Activated T-helper 9 cell treated with anti-CD3 and anti-CD28 coated beads, Interleukin-2, amount 50 U/mL, for 16 hours (primary cell): ENCODE measurements around the gene TRMU.

Experiments
- DNase-seq: peaks from one replicate; pipeline ENCODE4 v3.0.0-alpha.2; 2020; ENCODE audit warnings: low read depth

Gene TRMU

GRCh38 chr22:46335201-46336118 is at the start of gene TRMU:
Gene TRMU (plus strand): TSS chr22:46335714. CDS start chr22:46335765, 51 bp downstream.
- peak; percentile 64 for DNase-seq

- DNase-seq, result no peak
These were observed 49.5 kb upstream of the TRMU start for GRCh38 chr22:46286006-46286405.

GRCh38 chr22:46286941-46287872 is 48.3 kb upstream of the TRMU start:
- DNase-seq, result no peak

GRCh38 chr22:46287873-46288751 is 47.4 kb upstream of the TRMU start:
- DNase-seq, result no peak

- DNase-seq, result no peak
These were observed 46.7 kb upstream of the TRMU start for GRCh38 chr22:46288846-46289243.

- DNase-seq, result no peak
These were observed 46.1 kb upstream of the TRMU start for GRCh38 chr22:46289244-46289891.

- no peak for DNase-seq
These were observed 45.2 kb upstream of the TRMU start for GRCh38 chr22:46290121-46290842.

- no peak for DNase-seq
These were observed 44.4 kb upstream of the TRMU start for GRCh38 chr22:46290843-46291785.

- no peak for DNase-seq
These were observed 43.3 kb upstream of the TRMU start for GRCh38 chr22:46292173-46292572.

- no peak for DNase-seq
These were observed 42.8 kb upstream of the TRMU start for GRCh38 chr22:46292732-46293131.

GRCh38 chr22:46293577-46294260 is 41.8 kb upstream of the TRMU start:
- no peak for DNase-seq

GRCh38 chr22:46294784-46295183 is 40.7 kb upstream of the TRMU start:
- DNase-seq, result no peak

- DNase-seq, result no peak
These were observed 40.1 kb upstream of the TRMU start for GRCh38 chr22:46295277-46295971.

GRCh38 chr22:46296257-46297150 is 39.0 kb upstream of the TRMU start, which contains the start of gene GTSE1:
Gene GTSE1 (plus strand): TSS chr22:46296870. CDS start chr22:46297401, 531 bp downstream.
- peak; percentile 95 for DNase-seq

- DNase-seq, result no peak
These were observed 38.2 kb upstream of the TRMU start for GRCh38 chr22:46297151-46297812.

GRCh38 chr22:46299101-46299500 is 36.4 kb upstream of the TRMU start:
- DNase-seq, result no peak
